Stomach (tissue), 9 donors: ENCODE measurements around the gene PKP4. TPM values are rescaled to one million over a fixed set of nuclear protein-coding genes. Genes with fewer than 3 reads are reported as not detected.

Experiments
- DNase-seq, 2 donors: peaks; one replicate each; pipeline versions ENCODE4 v3.0.0 to v3.0.0-alpha.2; 2013 to 2019
- H3K27ac ChIP-seq, 5 donors: fragments of 200-600 bp in 4 of 5; sonication (generic) in 4 of 5; one replicate each; pipeline ENCODE4 v1.5.1; 2013 to 2019; ENCODE audit warnings: mild to moderate bottlenecking in 1 of 5, moderate library complexity in 1 of 5
- H3K27me3 ChIP-seq, 3 donors: fragments of 200-600 bp; sonication (generic); one replicate each; pipeline ENCODE4 v1.5.1; 2017 to 2019; ENCODE audit warnings: mixed run types in 1 of 3
- H3K36me3 ChIP-seq, 4 donors: fragments of 200-600 bp; sonication (generic); 1 replicate in 3 of 4; 2 replicates in 1 of 4; pipeline ENCODE4 v1.5.1; 2016 to 2019
- H3K4me1 ChIP-seq, 4 donors: fragments of 200-600 bp; sonication (generic); one replicate each; pipeline ENCODE4 v1.5.1; 2016 to 2019
- H3K4me3 ChIP-seq, 4 donors: fragments of 200-600 bp; sonication (generic) in 3 of 4; one replicate each; pipeline ENCODE4 v1.5.1; 2016 to 2019; ENCODE audit warnings: mild to moderate bottlenecking in 1 of 4
- H3K9me3 ChIP-seq, 4 donors: fragments of 200-600 bp; sonication (generic); one replicate each; pipeline ENCODE4 v1.5.1; 2016 to 2019
- CTCF ChIP-seq, 7 experiments: fragments of 450-650 bp in 4 of 7; fragments of 200-600 bp in 3 of 7; sonication (generic) in 3 of 7; IDR thresholded peaks; one replicate each; pipeline ENCODE4 v1.5.1; 2016 to 2019; ENCODE audit warnings: antibody characterized with exemption in 7 of 7, control low read depth in 2 of 7, mild to moderate bottlenecking in 1 of 7
- EP300 ChIP-seq: sonication (generic); formaldehyde crosslinking; IDR thresholded peaks from one replicate; pipeline ENCODE4 v1.6.1; 2017; ENCODE audit warnings: antibody characterized with exemption
- POLR2A ChIP-seq, 4 donors: fragments of 450-650 bp; IDR thresholded peaks; one replicate each; pipeline ENCODE4 v1.6.1; 2016; ENCODE audit warnings: antibody characterized with exemption in 4 of 4, control low read depth in 2 of 4, mild to moderate bottlenecking in 1 of 4, moderate library complexity in 1 of 4
- POLR2AphosphoS5 ChIP-seq, 3 donors: sonication (generic); formaldehyde crosslinking; IDR thresholded peaks; one replicate each; pipeline ENCODE4 v1.6.1; 2016; ENCODE audit warnings: antibody characterized with exemption in 3 of 3
- WGBS, 5 donors: extraction: QIAGEN DNeasy Blood & Tissue Kit in 3 of 5; methylation state at CpG; one replicate each; pipeline versions ENCODE4 v1.1.5 to v1.1.7; 2013 to 2018; 5-methylcytosine and 5-hydroxymethylcytosine counted together
- intact Hi-C: fragments of 100-400 bp; cut with DNase I; formaldehyde crosslinking; loops from one replicate; pipeline ENCODE4 v1.15.1; 2023; ENCODE audit warnings: low total_unique reads
- polyA plus RNA-seq, 3 donors: library from polyadenylated mRNA; stranded (reverse); fragments of 200-250 nt; gene quantifications; one replicate each; pipeline ENCODE4 v1.2.3, GENCODE V29; 2013
- small RNA-seq, 4 donors: library from RNA; depleted of rRNA; stranded (forward); fragments of <200 nt; gene quantifications; one replicate each; pipeline ENCODE3, GENCODE V24; 2016
- total RNA-seq, 5 donors: library from RNA; depleted of rRNA; stranded (reverse); fragments of >200 nt; gene quantifications; one replicate each; pipeline versions ENCODE4 v1.1.0 to v1.2.3, GENCODE V29; 2014 to 2016
- donor health status: healthy with polysubstance abuse.
- donor health status: Bipolar disorder and iron deficiency.
- donor health status: healthy.

The PKP4 gene
- total and polyA plus RNA-seq, 8 donors, result 20.5 to 223 (median 75.8) TPM

- Histone ChIP-seq H3K4me1 (peaks cover under 1 to 17% (median 14%) of the 10 kb centered on the region in 4 donors), H3K4me3 (no peak overlapping the region), H3K9me3 (no peaks in the 10 kb centered on the region), H3K27me3 (no peaks in the 10 kb centered on the region), H3K27ac (no peak overlapping the region), H3K36me3 (no peaks in the 10 kb centered on the region)
- no peak for DNase-seq
- intact Hi-C loops, result no loop called here
- WGBS, 5 donors, result 87 to 96% (median 93%) methylated on average over 5 of the region's 5 CpGs
- TF ChIP-seq CTCF (IDR thresholded peaks at IDR 0.05) (no peak), POLR2AphosphoS5 (IDR thresholded peaks at IDR 0.05) (no peak), EP300 (no peak), POLR2A (IDR thresholded peaks at IDR 0.05) (no peak)
Observed at GRCh38 chr2:158729451-158729850, 272.7 kb downstream of the PKP4 start.

- WGBS, 5 donors, result 79 to 92% (median 91%) methylated on average over 15 to 16 of the region's 16 CpGs
- intact Hi-C loops, result no loop called here
- peaks cover 0 to 14% (median 10%) of the 10 kb centered on the region in 4 donors for H3K4me1 ChIP-seq
- DNase-seq, result no peak
- no peaks in the 10 kb centered on the region for H3K9me3 ChIP-seq
- H3K27me3 ChIP-seq, result no peaks in the 10 kb centered on the region
- H3K36me3 ChIP-seq, result no peaks in the 10 kb centered on the region
- H3K4me3 ChIP-seq, result no peak overlapping the region
- TF ChIP-seq POLR2A (IDR thresholded peaks at IDR 0.05), result no peak
- no peak for TF ChIP-seq POLR2AphosphoS5 (IDR thresholded peaks at IDR 0.05)
- no peak for TF ChIP-seq CTCF (IDR thresholded peaks at IDR 0.05)
- no peak overlapping the region for H3K27ac ChIP-seq
Observed at GRCh38 chr2:158729873-158730620, 273.3 kb downstream of the PKP4 start.

- H3K4me1 ChIP-seq, result peaks cover 0 to 8% (median 3%) of the 10 kb centered on the region in 4 donors
- intact Hi-C loops, result no loop called here
- DNase-seq, result no peak
- no peak overlapping the region for H3K27ac ChIP-seq
- no peaks in the 10 kb centered on the region for H3K9me3 ChIP-seq
- H3K4me3 ChIP-seq, result no peak overlapping the region
- 88 to 97% (median 93%) methylated on average over 9 of the region's 9 CpGs for WGBS, 5 donors
- H3K36me3 ChIP-seq, result no peaks in the 10 kb centered on the region
- no peaks in the 10 kb centered on the region for H3K27me3 ChIP-seq
- TF ChIP-seq CTCF (IDR thresholded peaks at IDR 0.05) (no peak), POLR2AphosphoS5 (IDR thresholded peaks at IDR 0.05) (no peak)
Observed at GRCh38 chr2:158730621-158731140, 273.9 kb downstream of the PKP4 start.

- H3K36me3 ChIP-seq, result no peaks in the 10 kb centered on the region
- no peaks in the 10 kb centered on the region for H3K9me3 ChIP-seq
- DNase-seq, result no peak
- WGBS, 5 donors, result 94 to 96% (median 95%) methylated on average over 4 of the region's 4 CpGs
- TF ChIP-seq EP300, result no peak
- no peak for TF ChIP-seq CTCF (IDR thresholded peaks at IDR 0.05)
- TF ChIP-seq POLR2AphosphoS5 (IDR thresholded peaks at IDR 0.05), result no peak
- no peak for TF ChIP-seq POLR2A (IDR thresholded peaks at IDR 0.05)
- no peak overlapping the region for H3K27ac ChIP-seq
- H3K27me3 ChIP-seq, result no peaks in the 10 kb centered on the region
- intact Hi-C loops, result no loop called here
- H3K4me3 ChIP-seq, result no peak overlapping the region
- H3K4me1 ChIP-seq, result peaks cover 0 to 7% (median 0%) of the 10 kb centered on the region in 4 donors
Observed at GRCh38 chr2:158731386-158731785, 274.6 kb downstream of the PKP4 start.

Small RNA genes lying within 50 kb of the gene (small RNA-seq; reads per million reads assigned to genes)
- gene AC005042.3 (0 reads per million in 4 donors), gene RN7SL393P (0 reads per million in 4 donors)

Other genes with a start within 250 kb of the PKP4 start
- gene CCDC148, start 199 bp upstream of the PKP4 start, total RNA-seq, result 1 to 10 TPM in 1 of 5 donors, under 1 TPM in 1, not detected in 3; 0.43 to 1.3 TPM
- under 1 TPM in 1 of 3 donors, not detected in 2; 0.25 TPM for gene CCDC148, start 199 bp upstream of the PKP4 start, polyA plus RNA-seq